HG03558 (cell line): ENCODE data around the gene ITPKB.
"Not testable (repeated sequence)": the region's sequence is repeated elsewhere in the genome, so short reads cannot be mapped to it uniquely, and the experiment has no call there.

Experiments used
- ATAC-seq: cut with Tn5 transposase; IDR thresholded peaks from one replicate; pipeline ENCODE4 v1.9.1; 2021; ENCODE audit warnings: moderate number of reproducible peaks; ENCODE audit not compliant: unreplicated experiment; ENCODE audit errors: extremely low read depth

ITPKB gene

DNA sequence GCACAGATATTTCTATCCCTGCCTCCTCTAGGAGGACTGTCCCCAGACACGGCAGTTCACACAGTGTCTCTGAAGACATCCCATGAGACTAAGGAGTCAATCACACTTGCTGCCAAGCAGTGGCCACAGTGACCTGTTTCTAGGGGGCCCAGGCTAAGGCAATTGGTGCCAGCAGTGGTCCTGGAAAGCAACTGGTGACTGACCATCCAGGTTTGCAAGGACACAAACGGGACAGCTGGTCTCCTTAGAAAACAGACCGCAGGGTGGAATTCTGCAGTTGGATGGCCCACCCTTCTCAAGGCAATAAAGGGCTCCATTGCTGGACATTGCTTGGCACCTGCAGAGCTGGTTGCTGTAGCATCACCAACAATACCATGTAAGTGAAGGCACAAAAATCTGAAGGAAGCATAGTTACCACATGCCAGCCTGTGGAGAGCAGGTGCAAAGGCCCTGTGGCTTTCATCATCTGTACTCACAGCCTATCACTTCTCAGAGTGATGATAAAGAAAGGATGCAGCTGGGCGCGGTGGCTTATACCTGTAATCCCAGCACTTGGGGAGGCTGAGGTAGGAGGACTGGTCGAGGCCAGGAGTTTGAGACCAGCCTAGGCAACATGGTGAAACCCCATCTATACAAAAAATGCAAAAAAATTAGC, 109.1 kb downstream of the ITPKB start:
- no peak for ATAC-seq

DNA sequence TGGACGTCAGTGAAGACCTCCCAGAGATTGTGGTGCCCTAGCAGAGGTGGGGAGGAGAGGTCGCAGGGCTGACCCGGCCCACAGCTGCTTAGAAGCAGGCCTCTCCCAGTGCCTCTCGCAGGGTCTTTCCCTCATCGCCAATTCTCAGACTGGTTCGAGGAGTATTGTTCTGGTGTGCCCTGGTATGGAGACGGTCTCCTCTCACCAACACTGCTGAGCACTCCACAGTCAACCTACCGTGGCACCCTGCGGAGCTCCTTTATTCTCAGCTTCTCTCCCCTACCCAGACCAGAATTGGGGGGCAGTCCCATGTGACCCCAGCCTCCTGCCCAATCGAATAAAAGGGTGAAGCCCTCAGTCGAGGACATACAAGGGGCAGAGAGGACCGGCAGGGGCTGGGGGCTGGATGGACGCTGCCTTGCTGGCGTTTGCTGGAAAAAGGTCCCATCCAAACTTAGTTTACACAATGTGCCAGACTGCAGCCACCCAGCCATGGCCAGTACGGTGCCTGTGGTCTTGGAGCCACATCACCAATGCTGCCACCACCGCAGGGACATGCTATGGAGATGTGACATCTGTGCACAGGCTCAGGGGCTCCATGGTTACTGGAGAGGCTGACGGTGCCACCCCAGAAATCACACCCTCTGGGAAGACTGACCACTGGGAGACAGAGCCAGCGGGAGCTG, 109.7 kb downstream of the ITPKB start:
- no peak for ATAC-seq

DNA sequence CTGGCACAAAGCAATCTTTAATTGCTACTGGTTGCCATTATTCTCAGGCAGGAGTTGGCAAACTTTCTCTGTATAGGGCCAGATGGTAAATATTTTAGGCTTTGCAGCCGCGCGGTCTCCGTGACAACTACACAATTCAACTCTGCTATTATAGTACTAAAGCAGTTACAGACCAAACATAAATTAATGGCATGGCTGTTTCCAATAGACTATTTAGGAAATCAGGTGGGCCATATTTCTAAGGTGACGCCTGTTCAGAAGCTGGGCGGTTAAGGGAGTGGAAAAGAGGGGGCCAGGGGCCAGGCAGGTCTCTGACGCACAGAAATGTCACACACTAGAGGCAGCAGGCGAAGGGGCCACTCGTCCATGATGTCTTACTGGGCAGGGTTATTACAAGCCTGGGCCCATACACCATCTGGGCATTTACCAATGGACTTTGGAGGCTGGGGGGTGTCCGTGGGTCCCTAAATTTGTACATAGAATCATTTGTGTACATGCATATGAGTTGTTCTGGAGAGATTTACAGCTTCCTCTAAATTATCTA, 110.4 kb downstream of the ITPKB start:
- ATAC-seq: no peak

DNA sequence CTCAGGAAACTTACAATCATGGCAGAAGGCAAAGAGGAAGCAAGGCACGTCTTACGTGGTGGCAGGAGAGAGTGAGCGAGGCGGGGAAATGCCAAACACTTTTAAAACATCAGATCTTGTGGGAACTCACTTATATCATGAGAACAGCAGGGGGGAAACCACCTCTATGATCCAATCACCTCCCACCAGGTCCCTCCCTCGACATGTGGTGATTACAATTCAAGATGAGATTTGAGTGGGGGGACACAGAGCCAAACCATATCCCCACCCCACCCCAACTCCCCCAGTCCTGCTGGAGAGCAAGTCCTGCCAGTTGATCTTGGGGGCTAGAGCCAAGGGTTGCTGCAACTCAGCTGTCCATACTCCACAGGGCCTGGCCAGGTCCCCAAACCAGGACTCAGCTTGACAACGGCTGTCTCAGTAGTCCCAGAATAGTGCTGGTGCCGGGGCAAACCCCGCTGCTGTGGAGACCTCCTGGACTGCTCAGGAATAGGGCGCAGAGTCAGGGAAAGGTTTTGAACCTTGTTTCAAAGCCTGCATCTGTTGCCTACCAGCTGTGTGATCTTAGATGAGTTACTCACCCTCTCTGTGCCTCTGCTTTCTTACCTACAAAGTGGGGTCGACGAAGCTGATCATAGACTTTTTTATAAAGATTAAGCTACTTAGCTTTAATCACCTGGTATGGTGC, 111.0 kb downstream of the ITPKB start:
- ATAC-seq: no peak

DNA sequence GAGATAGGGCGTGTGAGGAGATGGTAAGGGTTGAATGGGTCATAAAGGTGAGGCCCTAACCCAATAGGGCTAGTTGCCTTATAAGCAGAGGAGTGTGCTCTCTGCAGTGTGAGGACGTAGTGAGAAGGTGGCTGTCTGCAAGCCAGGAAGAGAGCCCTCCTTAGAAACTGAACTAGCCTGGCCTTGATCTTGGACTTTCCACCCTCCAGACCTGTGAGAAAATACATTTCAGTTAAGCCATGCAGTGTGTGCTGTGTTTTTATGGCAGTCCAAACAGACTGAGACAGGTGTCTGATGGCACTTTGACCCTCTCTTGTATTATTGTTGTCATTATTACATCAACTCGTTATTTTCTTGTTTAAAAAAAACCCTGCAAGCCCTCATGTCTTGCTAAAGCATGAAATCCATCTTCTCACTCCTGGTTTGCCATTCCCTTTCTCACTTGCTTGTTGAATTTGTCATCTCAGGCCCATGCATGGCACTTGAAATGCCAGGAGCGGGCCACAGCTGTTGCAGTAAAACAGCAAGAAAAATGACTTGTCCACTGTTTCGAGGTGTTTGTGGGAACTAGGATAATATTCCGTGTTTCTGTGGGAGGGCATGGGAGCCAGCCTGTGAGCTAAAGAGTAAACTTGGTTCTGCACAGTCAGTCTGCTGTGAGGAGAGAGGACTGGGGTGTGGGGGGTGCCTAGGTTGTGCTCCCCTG, 111.9 kb downstream of the ITPKB start:
- no peak for ATAC-seq

DNA sequence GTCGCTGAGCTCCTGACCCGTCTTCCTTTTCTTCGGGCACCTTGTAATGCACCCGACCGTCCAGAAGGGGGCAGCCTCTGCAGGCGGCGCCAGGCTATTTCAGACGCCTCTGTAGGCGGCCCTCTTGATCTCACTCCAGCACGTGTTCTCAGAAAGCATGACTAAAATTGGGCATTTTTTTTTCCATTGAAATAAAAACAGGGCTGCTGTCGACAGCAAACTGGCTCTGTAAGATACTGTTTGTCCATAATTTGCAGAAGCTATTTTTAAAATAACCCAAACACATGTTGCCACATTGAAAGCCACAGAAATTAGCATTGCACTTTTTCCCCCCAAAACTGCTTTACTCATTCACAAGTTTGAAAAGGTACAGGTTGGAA, 112.5 kb downstream of the ITPKB start:
- ATAC-seq: no peak

DNA sequence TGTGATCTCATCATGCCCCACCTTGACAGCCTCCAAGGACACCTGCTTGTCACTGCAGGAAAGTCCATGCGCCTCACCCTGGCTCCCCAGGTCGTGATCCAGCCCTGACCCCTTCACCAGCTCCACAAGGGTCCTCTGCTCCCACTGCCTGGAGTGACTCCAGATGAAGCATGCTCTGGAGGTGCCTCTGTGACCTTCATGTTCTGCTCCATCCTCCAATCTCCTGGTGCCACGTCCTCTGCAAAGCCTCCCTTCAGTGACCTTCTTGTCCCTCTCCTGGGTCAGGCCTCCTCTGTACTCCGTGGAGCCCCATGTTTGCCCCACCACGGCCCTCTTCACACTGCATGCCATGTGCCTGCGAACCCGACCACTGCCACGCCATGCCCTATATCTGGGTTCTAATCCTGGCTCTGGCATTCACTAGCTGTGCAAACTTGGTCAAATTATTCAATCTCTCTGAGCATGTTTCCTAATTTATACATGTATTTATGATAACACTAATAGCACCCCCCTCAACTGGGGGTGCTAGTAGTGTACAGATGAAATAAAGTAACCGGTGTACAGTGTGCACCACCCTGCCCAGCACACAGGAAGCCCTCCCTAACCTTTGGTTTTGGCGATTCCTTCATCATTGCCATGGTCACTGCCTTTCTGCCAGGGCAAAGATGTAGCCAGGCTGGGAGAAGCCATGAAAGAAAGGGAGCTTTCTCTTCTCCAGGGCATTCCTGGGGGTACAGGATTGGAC, 113.1 kb downstream of the ITPKB start:
- ATAC-seq: no peak

DNA sequence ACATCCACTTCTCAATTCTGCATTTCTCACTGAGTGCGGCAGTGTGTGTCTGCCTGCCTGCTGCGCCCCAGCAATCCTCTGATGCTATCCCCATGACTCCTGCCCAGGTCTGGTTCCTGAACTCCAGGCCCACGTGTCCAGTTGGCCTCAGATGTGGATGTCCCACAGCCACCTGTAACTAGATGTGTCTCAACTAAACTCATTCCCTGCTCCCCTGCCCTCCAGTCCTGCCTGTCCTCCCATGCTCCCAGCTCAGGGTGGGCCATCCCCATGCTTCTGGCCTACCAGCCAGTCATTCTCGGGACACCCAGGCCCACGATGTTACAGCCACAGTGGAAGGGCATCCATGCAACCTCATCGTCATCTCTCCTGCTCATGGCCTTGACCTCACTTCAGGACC, 113.8 kb downstream of the ITPKB start:
- no peak for ATAC-seq

DNA sequence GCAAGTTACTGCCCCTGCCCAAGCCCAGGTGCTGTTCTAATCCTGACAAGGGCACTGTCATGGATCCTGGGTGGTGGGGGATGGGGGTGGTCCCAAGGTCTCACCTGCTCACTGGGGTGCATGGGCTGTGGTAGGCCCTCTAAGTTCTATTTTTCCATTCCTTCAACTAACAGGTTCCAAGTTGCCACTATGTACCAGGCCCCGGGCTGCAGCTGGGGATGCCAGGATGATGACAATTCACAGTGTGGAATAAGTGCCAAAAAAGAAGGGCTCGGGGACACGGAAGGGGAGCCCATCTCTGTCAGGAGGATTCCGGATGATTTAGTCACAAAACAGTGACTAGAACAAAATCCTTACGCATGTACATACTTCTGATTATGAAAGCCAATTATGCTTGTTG, 114.6 kb downstream of the ITPKB start:
- ATAC-seq: no peak

DNA sequence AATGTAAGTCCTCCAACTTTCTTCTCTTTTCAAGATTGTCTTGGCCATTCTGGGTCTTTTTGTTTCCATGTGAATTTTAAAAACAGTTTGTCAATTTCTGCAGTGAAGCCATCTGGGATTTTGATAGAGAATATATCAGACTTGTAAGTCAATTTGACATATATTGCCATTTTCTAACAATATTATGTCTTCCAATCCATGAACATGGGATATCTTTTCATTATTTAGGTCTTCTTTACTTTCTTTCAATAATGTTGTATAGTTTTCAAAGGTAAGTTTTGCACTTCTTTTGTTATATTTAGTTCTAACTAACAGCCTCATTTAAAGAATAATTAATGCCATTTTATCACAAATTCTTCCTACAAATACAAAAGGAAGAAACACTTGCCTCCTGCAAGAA, 117.1 kb downstream of the ITPKB start:
- ATAC-seq: no peak

DNA sequence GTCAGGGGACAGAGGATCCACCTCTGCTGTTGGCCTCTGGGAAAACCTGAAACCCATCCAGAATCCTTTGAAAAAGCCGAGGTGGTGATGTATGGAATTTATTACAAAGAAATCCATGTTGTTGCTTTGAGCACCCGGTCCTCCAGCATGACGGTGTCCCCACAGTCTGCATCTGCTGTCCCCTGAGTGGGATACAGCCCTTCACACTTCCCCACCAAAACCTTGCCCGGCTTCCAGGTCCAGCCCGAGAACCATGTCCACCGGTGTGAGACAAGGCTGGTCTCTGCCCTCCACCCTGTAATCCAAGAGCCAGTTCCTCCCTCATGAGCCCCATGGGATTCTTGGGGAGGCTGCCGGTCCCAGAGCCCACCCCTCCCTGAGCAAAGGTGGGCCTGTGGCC, 120.1 kb downstream of the ITPKB start:
- no peak for ATAC-seq

DNA sequence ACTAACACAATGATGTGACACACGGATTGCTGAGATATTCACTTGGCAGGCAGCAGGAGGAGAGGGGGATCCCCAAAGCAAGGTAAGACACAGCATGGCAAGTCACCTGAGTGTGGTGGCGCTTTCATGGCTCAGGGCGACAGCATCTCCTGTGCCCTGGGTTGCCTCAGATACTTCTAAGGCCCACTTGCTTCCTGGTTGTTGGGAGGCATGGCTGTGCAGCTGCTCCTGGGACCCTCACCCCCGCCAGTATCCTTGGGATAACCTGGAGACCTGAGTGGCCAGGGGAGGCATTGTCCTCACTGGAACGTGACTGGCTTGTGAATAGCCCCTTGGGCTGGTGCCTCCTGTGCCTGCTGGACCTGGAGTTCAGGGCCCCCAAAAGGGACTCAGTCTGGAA, 120.7 kb downstream of the ITPKB start:
- no peak for ATAC-seq

DNA sequence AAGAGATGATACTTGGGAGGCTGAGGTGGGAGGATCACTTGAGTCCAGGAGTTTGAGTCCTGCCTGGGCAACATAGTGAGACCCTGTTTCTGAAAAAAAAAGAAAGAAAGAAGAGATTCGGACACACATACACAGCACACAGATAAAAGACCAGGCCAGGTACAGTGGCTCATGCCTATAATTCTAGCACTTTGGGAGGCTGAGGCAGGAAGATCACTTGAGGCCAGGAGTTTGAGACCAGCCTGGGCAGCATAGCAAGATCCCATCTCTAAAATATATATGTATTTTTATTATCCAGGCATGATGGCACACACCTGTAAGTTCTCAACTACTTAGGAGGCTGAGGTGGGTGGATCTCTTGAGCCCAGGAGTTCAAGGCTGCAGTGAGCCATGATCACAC, 121.4 kb downstream of the ITPKB start:
- ATAC-seq: not testable (repeated sequence)

DNA sequence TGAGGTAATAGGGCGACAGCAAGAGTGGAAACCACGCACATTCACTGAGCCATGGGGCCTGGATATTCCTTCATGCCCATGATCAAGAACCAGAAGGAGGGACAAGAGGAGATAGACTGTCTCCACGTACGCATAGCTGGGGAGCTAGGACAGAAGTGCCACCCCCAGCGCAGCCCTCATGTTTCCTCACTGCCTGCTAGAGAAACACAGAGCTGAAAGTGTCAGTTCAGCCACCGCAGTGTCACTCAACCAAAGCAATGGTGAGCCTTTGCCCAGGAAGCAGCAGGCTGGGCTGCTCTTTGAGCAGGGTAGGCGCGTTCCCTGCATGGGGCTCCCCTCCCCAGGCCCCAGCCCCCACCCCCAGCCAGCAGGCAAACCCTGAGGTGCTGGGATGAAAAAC, 122.0 kb downstream of the ITPKB start:
- ATAC-seq: no peak

DNA sequence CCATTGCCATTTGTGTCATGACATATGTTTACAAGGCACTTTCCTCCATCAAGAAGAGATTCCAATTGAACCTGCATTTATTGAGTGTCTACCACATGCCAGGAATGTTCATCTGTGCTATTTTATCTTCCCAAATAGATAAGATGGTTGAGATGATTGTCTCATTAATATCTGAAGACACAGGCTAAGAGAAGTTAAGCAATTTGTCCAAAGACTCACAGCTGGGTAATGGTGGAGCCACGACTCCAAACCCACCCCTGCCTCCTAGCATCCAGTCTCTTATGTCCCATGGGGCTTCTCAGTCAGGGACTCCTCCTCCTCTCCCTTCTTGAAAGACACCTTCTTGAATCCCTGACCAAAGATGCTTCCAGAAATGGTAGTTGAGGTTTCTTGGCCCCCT, 122.4 kb downstream of the ITPKB start:
- ATAC-seq: no peak

DNA sequence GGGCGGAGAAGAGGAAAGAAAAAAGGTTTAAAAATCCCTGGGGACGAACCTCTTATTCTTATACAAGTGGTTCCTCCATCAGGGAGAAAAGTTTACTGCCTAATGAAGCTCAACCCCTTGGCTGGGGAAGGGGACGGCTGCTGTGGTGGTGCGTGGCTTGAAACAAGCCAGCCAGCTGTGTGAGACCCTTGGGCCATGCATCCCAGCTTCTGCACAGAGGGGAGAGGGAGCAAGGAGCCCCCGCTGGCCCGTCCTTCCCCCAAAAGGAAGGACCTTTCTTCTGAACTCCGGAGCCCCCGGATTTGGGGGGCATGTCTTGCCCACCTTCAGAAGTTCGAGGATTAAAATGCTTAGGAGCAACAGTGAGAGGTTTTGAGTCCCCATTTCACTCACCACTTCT, 123.2 kb downstream of the ITPKB start:
- no peak for ATAC-seq

DNA sequence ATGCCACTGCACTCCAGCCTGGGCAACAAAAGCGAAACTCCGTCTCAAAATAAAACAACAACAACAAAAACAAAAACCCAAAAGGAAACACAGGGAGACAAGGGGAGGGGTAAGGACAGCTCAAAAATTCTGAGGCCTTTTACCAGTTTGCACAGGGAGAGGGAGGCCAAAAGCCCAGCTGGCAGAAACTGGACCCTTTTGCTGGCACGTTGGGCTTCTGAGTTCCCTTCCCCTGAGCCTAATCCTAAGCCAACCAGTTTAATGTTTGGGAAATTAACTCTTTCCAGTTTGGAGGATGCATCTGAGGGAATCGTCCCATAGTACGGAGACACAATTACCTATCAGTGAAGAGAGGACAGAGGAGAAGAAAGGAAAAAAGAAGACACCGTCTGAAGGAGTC, 127.1 kb downstream of the ITPKB start:
- not testable (repeated sequence) for ATAC-seq

DNA sequence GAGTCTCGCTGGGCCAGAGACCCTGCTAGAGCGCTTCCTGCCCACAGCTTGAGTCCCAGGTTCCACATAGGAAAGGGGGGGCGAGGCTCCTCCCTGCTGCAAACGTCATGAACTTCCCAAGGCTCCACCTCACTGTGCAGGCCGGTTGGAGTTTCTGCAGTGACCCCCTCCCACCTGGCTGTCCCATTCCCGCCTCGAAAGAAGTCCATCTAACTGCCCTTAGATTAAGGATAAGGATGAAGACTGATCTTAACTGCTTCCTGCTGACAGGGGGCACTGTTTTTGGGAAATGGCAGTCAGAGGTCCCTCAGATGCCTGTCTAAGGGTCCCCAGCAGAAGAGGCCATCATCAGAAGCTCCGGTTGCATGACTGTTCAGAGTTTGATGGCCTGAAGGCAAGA, 127.8 kb downstream of the ITPKB start:
- ATAC-seq: no peak

DNA sequence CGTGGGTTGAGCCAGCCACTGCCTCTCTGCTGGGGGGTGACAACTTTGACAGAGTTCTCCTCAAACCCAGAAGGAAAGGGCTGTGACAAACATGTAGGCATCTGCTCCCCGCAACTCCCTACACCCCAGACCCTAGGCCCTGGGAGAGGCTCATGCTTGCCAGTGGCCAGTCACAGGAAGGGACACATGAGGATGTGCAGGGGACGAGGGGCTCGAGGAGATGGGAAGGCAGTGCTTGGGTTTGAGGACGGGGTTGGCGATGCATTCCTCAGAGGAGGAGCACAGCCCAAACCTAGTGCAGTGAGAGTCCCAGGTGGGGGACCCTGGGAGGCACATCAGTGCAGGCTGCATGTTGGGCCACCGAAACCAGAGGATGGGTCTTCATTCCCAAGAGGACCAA, 128.4 kb downstream of the ITPKB start:
- no peak for ATAC-seq

DNA sequence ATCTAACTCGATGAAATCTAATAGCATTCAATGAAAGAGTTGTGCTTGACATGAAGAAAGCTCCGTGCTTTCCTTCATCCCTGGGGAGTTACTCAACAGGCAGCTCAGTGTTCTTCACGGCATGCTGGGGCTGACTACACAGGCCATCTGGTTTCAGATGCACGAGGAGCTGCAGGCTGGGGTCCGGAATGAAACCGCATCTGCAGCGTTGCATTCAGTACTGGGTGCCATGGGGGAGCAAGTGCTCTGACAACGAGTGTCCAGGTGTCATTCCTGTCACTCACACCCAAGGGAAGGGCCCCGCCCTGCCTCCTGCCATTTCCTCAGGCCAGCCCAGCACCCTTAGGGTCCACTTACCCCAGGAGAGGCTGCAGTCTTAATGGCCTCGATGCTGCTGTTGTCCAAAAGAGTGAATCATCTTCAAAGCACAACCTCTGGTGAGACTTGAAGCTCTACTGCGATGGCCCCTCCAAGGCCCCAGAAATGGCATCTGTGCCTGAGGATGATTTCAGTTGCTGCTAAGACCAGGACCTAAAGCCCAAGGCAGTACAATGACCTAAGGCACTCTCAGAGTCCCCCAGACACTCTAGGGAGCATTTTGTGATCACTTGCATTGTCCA, 129.1 kb downstream of the ITPKB start:
- ATAC-seq: no peak
